NOMO-1 treated with DMSO at 0.1 percent for 48 hours (cell line): ENCODE measurements around the gene MMP20.
A peak's percentile ranks its signal among the peaks of the same experiment; 100 is the strongest.

ENCODE experiments used
- DNase-seq: peaks from one replicate; lab custom pipeline; 2025; ENCODE audit not compliant: unreplicated experiment; lab: John Stamatoyannopoulos, UW

Gene MMP20

DNA sequence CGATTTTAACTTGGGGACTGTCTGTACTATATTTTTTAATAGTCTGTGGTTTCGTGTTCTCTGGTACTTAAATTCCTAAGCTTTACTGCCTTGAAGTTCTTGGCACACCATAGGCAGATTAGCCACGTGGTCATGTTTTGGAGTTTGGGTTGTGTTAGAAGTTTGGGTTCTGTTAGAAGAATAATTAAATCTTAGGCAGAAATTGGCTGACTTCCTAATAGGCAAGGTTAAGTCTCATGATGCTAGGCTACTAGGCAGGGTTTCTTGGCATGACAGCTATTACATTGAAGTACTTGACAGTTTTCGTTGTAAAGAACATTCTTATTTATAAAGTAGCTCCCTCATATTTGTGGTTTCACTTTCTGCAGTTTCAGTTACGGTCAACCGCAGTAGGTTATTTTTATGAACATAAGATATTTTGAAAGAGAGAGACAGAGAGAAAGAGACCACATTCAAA lies 64.5 kb downstream of the MMP20 start:
- DNase-seq: peak; percentile 89

DNA sequence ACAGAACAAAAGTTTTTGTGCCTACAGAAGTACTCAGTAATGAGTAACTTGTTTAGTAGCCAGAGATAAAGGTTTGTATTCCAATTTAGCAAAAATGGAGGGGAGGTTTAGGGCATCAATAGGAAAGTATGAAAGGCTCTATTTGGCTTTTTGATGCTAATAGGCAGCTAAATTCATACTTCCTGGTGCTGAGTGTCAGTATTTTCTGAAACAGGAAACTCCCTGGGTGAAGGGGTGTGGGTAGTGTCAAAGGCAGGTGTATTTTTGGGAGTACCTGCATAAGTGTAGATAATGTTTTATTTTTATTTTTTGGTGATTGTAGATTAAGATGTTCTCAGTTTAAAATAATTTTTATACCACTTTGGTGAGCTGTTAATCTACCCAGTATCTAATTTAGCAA lies 65.3 kb downstream of the MMP20 start:
- DNase-seq: peak; percentile 20

DNA sequence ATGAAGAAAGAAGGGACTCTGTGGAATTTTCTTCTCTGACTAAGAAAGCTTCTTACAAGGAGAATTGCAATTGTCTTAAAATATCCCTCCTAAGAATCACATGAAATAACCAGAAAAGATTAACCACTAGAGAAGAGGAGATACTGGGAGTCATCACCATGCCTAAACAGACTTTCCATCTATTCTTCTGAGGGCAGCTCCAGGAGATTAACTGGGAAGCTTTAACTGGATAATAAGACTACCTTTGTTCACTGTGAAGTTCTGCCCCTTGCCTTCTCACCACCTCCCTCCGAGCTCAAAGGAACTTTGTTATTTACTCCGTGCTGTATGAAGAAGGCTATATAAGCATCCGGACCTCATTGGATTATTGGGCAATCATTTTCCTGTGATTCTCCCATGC lies 70.0 kb downstream of the MMP20 start:
- DNase-seq: no peak

DNA sequence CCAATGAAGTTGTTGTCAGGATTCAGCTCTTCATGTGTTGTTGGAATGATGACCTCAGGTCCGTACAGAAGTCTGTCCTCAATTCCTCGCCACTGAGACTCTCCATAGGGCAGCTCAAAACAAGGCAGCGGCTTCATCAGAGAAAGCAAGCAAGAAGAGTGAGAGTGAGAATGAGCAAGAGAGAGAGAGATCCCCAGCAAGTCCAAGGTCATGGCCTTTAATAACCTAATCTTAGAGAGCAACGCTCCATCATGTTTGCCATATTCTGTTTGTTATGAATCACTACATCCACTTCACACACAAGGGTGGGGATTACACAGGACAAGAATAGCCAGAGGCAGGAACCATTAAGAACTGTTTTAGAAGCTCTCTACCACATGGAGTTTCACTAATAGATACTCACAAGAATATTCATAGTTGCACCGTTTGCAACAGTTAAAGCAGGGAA lies 71.3 kb downstream of the MMP20 start:
- no peak for DNase-seq

DNA sequence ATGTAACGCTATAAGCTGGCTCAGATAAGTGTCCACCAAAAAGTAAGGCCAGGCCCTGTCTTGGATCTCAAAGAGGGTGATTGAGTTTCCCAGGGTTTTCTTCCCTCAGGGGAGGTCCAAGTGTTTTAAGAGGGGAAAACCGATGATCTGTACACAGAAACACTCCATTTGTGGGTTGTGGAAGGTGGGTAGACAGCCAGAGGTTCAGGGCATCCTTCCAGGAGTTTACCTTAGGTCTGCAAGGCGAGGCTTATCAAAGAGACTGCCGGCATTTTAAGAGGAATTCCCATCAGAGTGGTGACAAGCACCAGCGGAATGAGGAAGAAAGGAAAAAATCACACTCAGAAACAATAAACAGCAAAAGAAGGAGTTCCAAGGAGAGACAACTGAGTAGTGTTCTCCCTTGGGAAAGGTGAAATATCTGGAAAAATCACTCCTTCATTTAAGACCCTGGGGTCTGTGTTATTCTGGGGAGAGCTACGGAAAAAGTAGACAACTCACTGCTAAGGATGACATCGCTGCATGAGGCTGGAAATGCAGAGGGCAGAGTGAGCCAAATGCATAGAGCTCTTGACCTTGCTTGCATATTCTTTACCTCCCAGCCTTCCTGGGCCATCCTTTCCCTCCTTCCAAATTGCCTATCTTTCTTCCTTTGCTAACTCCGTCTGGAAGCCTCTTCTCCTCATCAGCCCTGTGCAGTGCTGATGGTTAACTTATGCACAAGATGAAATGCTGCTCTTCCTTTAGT lies 72.5 kb downstream of the MMP20 start:
- no peak for DNase-seq

DNA sequence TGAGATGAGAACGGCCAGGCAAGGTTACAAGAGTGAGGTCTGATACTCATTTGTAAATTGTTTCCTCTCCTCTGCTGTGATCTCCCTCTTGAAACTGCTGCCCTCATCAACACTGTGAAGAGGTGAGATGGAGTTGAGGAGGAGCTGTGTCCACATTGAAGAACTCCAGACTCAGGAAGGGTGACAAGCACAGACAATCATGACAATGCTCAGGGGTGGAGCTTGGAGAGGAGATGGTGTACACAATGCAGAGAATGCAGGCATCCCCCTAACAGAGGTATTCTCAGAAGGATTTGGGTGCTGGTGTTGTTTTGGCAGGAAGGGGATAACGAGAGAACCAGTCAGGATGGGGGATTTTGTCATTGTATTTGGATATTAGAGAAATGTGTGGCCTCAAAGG lies 73.1 kb downstream of the MMP20 start:
- DNase-seq: no peak

DNA sequence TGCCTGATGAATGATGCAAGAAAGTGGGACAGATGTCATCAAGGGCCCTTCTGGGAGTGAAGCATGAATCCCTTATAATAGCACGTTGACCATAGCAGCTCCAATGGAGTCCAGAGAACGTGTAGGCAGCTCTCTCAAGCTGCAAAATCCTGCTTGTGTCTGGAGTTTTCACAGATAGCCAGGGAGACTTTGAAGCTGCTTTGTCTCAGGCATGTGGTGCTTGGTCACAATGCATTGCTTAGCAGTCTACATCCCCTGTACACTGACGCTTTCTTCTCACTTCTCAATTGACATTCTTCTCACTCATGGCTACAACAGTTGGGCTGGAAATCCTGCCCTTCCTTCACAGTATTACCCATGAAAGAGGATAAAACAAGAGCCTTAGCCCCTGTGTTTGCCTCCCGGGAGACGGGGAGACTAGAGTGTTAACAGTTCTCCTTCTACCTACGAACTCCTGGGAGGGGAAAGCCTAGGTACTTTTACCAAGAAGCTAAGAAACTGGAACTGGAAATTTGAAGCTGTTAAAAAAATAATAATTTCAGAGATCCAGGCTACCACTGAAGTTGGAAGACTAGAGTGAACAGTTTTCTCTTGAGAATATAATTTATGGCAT lies 73.9 kb downstream of the MMP20 start:
- DNase-seq: no peak

DNA sequence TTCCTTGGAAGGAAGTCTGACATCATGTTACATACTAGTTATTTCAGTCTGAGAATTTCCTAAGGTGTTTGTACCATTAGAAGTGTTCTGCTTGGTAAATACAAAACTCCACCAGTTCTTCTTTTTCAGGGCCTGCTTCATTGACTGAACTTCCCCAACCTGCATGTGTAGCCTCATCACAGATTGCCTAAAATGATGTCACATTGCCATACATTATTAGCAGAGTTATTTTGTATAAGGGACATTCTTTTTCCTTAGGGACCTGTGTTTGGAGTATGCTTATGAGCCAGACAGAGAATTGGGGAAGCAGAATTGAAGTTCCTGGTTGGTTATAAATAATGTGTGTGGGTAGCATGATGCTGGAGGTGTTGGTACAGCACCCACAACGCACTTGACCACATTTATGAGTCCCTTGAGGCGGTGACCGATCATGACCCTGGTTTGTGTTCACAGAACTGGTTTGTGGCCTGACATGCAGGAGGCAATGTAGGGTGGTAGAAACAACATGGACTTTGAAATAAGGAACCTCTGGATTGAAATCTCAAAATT lies 78.1 kb downstream of the MMP20 start:
- peak; percentile 83 for DNase-seq

DNA sequence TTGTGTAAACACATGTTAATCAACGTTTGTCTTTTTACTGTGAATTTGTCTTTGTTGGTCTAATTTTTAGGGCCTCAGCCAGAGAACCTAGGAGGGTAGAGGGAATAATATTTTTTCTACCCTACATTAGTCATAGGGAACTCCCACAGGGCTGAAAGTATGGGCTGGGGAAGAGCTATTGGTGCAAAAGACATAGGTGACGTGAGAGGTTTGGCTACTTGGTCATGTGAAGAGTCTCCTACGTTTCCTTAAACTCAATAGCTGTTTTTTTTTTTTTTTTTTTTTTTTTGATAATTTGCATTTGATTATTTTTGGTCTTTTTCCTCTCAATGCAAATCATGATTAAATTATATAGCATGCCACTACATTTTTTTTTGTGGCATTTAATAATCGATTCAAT lies 78.7 kb downstream of the MMP20 start:
- DNase-seq: no peak

DNA sequence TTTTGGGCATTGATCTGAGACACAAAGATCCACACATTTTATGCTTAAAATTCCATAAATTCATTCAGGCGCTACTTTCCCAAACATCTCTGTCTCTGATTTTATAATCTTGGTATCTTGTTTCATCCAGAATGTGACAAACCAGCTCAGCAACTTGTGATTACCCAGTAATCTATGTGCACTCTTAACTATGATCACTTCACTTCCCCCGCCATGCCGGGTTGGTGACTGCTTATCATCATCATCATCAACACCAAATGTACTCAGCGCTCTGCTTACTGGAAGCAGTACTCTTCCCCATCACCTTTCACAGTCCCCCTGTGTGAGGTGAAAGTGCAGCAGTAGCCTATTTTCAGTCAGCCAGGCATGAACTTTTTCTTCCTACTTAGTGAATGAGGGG lies 79.4 kb downstream of the MMP20 start:
- DNase-seq: no peak

DNA sequence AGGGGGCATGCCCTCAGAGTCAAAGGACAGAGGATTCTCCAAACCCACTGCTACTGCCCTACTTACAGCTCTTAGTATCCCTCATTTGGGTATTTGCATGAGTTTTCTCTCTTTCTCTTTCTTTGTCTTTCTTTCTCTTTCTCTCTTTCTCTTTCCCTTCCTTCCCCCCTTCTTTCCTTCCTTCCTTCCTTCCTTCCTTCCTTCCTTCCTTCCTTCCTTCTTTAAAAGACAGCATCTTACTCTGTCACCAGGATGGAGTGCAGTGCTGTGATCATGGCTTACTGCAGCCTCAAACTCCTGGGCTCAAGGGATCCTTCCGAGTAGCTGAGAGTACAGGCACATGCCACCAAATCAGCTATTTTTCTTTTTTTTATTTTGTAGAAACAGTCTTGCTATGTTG lies 80.5 kb downstream of the MMP20 start:
- DNase-seq: no peak

DNA sequence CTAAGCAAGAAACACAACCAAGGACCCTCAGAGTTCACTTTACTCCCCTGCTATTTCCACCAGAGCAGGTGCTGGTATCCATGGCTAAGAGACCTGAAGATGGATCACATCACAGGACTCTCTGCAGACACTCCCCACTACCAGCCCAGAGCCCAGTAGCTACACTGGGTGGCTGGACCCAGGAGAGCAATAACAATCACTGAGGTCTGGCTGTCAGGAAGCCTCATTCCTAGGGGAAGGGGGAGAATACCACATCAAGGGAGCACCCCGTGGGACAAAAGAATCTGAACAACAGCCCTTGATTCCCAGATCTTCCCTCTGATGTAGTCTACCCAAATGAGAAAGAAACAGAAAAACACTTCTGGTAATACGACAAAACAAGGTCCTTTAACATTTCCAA lies 85.6 kb downstream of the MMP20 start:
- DNase-seq: no peak

DNA sequence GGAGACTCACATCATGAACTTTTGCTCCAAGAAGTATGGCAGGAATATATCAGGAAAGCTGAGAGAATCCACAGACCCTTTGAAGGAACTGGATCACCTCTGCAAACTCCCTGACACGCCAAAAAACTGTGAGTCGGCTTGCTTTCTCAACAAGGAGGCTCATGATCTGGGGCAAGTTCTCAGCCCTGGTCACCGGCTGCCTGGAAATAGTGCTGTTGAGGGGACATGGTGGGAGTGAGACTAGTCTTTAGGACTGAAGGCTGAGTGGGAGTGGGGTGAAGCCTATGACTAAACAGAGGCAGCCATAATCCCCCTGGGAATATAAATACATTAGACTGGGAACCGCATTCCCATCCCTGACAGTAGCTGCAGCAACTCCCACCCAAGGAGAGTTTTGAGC lies 86.2 kb downstream of the MMP20 start:
- DNase-seq: no peak

DNA sequence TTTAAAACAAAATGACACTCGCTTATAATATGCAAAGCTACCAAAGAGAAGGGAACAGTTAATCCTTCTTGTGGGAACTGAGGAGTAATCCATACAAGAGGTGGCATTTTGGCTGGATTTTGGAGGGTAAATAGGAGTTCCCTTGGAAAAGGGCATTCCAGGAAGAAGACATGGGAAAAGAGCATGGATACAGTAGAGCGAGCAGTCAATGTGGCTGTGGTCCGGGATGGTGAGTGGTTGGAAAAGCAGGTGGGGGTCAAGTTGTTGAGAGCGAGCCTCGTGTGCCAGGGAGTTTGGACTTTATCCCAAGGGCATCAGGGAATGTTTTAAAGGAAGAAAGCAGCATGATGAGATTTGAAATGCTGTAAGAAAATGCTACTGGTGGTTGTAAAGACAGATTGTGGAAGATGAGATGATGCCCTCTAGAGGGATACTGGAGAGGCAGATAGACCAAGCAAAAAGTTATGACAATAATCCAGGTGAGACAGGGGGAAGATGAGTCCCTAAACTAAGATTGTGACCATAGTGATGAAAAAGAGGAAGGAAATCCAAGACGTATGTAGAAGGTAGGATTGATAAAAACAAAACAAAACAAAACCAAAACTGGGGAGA lies 90.8 kb downstream of the MMP20 start:
- DNase-seq: no peak

DNA sequence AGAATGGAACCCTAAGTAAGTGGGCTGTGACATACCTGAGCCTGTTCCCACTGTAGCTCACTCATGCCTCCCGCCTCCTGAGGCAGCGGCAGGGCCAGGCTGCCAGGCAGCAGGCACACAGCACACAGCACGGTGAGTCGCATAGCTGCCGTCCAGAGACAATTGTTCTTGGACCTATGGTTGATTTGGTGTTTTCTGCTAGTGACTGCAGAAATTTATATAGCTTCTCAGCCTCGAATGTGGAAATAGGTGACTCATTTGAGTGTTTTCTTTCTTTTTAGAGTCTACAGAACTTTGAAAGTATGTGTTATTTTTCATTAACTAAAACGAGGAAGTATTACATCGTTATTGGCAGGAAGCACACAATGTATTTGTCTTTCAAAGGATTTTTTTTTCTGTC lies 94.6 kb downstream of the MMP20 start, which contains the start of gene MMP7:
Gene MMP7 (minus strand): TSS at position 190 of the 400 bp plus-strand sequence. CDS start 47 bp downstream, at position 143.
- DNase-seq: peak; percentile 63

DNA sequence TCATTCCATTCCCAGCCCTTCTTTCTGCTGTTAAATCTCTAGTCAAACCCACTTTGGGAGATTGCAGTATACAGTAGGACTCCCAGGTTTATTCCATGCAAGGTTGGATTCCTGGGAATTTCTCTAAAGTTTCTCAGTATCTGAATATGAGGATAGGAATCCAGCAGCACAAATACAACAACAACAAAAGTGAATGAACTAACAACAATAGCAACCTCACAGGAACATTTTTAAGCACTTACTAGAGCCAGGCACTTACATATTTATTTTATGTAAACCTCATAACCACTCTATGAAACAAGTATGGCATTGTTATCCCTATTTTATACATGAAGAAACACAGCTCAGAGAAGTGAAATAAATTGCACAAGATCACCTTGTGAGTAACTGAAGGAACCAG lies 96.5 kb downstream of the MMP20 start:
- no peak for DNase-seq

DNA sequence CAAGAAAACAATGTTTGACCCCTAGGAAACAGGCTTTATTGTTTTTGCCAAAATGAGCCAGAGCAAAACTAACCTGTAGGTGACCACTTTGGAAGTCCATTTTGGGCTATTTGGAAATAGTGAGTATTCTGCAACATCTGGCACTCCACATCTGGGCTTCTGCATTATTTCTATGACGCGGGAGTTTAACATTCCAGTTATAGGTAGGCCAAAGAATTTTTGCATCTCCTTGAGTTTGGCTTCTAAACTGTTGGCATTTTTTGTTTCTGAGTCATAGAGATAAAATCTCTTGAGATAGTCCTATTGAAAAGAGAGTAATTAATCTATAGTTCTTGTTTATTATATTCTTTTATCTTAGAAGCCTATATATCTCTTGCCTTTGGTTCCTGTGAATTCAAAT lies 97.4 kb downstream of the MMP20 start:
- DNase-seq: no peak

DNA sequence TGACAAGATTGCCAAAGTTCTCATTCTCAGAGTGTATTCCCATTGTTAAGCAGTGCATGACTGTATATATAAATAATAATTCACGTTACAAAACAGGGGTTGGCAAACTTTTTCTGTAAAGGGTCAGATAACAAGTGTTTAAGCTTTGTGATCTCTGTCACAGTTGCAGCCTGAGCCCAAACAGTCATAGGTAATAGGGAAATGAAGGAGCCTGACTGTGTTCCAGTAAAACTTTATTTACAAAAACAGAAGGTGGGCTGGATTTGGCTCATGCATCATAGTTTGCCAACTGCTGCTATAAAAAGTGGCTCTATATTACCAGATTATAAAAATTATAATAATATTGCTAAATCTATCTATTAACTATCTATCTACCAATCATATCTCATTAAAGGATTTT lies 98.1 kb downstream of the MMP20 start:
- no peak for DNase-seq
